Activated CD4-positive, CD25-positive, alpha-beta regulatory T cell treated with anti-CD3 and anti-CD28 coated beads, Interleukin-2, amount 50 U/mL, for 72 hours (primary cell): ENCODE data around the gene ETV1.

Experiments used
- DNase-seq: peaks from one replicate; pipeline ENCODE4 v3.0.0; 2021

Gene ETV1

DNA sequence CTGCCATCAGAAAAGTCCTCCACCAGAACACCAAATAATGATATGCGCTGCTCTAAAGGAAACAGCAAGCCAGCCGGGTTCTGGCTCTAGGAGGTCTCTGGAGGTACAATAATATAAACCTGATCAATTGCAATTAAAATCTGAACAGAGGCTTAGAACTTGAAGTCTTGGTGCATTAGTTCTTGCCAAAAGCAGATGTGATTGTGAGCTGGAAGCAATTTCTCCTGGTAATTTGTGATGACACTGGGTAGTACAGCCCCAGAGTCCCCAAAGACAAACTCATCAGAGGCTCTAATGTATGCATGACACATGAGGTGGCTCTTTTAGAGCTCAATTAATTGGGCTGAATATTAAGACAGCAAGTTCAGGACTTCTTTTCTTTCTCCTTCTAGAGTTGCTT, 3.3 kb downstream of the ETV1 start:
- DNase-seq: no peak

GRCh38 chr7:13984831-13985685, 4.4 kb downstream of the ETV1 start:
- DNase-seq: no peak

GRCh38 chr7:13984061-13984460, 5.4 kb downstream of the ETV1 start:
- DNase-seq: no peak

DNA sequence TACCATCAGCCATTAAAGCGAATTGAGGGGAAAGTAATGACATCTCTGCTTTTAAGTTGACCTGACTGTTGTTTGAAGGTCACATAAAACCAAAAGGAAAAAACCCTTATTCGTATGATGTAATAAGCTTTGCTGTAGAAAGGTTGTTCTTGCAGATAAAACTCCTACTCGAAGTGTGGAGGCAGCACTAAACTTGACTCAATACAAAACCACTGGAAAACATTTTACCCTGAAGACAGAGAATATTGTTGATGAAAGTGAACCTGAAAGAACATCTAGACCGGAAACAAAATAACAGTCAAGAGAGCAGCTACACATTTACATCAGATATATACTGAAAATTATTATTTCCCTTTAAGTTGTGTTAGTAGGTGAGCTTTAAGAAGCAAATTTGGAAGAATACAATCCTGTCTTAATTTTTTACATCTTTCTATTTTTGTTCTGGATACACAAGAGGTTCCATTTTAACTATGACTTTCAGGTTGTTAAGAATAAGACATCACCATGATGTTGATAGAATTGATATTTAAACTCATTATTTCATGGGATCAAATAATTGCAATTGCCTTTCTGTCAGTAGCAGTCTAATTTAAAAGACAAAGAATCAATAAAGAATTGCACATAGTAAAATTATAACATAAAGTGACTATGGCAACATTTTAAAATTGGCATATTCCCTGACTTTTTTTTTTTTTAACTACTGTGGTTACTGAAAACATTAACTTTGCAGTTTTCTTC, 6.4 kb downstream of the ETV1 start:
- no peak for DNase-seq

DNA sequence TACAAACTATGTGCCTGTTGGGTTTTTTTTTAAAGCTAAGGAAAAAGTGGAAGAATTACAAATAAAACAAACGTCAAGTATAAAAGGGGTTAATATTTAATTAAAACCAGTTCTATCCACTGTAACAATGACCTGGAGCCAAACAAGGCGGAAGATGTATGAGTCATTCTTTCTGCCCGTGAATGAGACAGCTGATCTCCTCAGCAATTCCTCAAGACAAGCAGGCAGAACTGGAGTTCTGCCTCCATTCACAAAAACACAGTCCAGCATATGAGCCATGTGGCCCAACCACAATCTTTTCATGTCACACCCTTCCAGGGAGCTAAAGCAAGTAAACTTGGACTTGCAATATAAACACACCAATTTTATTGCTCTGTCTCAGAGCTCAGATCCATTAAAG, 8.4 kb downstream of the ETV1 start:
- DNase-seq: no peak

GRCh38 chr7:13980474-13980873, 9.0 kb downstream of the ETV1 start:
- no peak for DNase-seq

- DNase-seq: no peak
Observed at GRCh38 chr7:13979671-13980435, 9.6 kb downstream of the ETV1 start.

DNA sequence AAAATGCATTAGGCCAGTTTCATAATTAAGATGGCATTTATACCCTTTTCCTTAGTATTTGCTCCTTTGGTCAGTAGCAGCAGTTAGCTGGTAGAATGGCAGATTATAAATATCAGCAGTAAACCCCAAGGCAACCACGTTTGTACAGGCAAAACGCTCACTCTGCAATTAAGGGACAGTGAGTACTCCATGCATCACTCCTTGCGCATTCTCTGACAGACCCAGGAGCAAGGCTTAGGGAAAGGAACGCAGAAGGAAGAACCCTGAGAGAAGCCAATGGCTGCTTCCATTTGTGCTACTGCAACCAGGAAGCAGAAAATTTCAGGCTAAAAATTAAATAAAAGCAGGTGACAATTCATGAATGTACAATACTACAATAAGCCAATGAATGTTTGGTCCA, 12.9 kb downstream of the ETV1 start:
- DNase-seq: no peak

GRCh38 chr7:13965077-13965476, 24.4 kb downstream of the ETV1 start:
- no peak for DNase-seq

DNA sequence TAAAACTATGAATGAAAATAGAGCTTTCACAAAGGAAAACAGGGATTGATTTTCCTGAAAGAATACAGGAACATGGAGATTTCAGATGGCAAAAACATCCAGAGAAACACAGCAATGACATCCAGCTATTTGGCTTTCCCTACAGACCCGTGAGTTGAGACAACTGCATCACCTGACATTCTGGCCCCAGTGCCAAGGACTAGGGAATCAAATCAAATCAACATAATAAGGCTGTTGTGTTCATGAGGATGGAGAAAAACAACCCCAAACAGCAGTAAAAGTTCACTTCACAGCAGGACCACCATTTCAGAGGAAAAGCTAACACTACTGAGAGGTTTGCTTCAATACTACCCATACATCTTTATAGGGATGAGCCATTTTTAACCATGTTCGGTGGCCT, 25.5 kb downstream of the ETV1 start:
- DNase-seq: no peak

DNA sequence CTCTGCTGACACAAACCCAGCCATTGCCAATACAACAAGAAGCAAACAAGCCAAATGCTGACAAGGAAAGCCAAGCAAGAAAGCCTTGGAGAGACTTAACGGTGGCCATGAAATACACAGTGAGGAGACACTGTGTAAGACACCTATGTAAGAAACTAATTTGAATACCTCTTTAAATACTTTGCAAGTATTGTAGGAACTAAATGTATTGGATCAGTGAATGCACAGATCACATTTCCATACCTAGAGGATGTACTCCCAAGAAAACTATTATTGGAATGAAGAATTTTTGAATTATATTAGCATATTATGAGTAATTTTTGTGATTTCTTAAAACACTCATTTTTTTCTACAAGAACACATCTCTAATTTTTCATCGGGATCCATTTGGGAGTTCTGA, 34.0 kb downstream of the ETV1 start:
- DNase-seq: no peak

GRCh38 chr7:13953368-13953767, 36.1 kb downstream of the ETV1 start:
- DNase-seq: no peak

DNA sequence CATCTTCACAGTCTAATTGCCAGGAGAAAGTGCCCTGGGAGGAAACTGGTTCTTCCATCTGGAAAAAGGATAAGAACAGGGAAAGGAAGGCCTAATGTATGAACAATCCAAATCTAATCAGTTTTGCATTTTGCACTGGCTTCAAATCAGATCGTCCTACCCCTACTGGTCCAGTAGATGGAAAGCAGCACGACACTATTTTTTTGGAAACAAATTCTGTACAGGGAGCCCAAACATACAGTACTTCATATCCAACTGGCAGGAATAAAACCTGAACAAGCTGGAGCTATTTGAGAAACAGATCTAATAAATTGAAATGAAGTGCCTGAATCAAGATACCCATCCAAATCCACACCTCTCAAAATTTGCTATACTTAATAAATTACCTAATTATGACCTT, 36.5 kb downstream of the ETV1 start:
- DNase-seq: no peak

- DNase-seq: no peak
Observed at GRCh38 chr7:13949939-13950338, 39.5 kb downstream of the ETV1 start.

DNA sequence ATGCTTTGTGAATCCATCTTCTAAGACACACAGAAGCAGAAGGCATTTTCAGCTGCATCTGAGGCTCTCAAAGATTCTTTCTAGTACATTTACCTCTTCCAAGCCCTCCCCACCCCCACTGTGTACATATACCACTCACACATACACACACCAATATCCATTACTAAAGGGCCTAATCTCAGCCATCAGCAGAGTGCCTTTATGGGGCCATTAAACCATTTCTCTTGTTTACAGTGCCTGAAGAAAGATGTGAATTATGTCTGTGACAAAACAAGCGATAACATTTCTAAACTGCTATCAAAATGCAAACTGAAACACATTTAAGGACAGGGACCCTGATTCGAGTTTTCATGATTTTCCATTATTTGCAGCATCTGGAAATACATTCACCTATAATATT, 40.0 kb downstream of the ETV1 start:
- DNase-seq: no peak

GRCh38 chr7:13948019-13948801, 41.3 kb downstream of the ETV1 start:
- no peak for DNase-seq

DNA sequence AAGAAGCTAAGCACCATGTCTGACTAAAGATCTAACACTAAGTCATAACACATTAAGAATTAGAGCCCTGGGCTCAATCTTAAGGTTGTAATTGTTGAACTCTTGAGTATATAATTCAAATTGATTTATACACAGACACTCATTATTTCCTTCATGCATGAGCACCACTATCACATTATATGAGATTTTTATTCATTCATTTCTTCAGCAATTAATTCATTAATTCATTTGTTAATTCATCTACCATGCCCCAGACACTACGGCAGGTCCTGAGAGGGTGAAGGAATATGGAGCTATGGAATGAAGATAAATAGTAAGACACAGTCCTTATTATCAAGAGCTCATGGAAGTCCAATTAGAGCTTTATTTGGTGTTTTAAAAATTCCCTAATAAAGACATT, 41.9 kb downstream of the ETV1 start:
- no peak for DNase-seq

DNA sequence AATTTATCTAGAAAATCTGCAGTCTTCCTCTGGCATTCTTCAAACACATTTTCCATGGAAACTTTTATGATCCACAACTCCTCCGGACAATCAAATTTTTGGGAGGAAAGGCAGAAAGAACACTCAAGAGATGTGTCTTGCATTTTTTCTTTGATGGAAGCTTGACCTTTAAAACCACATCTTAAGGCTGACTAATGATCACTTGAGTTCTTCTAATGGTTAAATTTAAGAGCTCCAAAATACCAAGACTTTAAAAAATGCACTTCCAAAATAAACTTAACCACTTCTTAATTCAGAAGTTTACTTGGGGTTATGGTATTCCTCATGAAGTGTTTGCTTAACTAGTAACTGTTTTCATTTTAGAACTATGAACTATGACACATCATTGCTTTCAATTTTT, 43.3 kb downstream of the ETV1 start:
- no peak for DNase-seq

DNA sequence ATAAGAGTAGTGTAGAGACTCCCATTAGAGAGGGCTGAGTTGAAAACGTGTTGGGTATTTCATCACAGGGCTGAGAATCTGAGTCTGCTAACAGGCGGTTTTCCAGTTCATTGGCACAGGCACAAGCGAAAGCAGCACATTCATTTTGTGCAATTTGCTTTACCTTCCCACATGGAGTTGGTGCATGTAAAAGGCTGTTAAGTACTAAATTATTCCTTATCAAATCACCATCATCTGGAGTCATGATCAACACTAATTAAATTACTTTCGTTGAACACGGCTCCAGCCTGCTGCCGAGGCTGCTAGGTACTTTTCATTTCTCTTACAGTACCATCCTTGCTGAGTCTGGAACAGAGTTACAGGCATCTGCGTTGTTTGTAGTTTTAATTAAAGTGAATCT, 43.8 kb downstream of the ETV1 start:
- no peak for DNase-seq

DNA sequence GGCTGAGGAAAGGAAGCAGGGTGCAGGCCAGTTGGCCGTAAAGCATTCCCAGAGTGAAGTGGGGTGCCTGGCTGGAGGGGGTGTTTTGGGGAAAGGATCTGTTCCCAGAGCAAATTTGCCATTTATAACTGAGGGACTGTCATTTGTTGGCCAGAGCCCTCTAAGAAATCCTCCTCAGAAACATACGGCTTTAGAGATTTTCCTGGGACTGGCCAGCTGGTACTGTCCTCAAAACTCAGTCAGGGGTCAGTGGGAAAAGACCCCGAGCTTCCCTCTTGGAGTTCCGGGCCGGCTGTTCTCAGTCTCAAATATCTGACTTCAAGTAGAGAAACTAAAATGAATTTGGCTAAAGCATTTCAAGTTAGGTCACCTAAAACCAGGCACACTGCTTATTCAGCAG, 55.9 kb downstream of the ETV1 start:
- DNase-seq: no peak

GRCh38 chr7:13933091-13933490, 56.4 kb downstream of the ETV1 start:
- DNase-seq: no peak

DNA sequence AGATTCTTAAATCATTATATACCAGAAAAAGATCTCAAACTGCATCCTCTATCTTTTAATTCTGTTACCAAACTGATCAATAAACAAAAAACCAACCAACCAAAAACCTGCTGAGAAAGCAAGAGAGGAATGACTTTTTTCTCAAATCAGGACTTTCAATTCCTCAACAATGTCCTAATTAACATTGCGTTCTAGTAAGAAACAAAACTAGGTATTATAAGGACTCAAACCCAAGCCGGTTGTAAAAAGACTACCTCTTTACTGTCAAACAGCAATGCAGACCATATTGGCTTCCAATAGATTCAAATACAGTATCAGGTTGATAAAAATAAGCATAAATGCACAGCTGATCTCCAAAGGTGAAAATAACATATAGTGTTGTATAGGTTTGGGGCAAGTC, 57.3 kb downstream of the ETV1 start:
- DNase-seq: no peak

DNA sequence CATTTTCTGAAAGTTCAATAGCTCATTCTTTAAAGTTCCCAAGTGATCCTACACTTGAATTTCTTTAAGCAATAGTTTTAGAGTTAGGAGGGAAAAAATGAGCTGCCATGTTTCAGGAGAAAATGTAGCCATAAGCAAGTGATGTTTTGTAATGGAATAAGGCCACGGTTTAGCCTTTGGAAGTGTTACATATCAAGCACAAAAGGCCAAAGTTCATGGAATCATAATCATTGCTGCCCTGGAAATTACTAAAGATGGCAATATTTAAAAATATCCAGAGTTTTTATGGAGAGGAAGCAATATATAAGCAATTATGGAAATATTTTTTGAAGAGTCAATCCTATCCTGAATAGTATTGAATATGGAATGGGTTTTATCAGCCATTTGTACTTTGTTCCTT, 68.4 kb downstream of the ETV1 start:
- DNase-seq: no peak
